GM03348 (cell line): Measurements from ENCODE around the gene ADCY5.
"Not testable (repeated sequence)": the region's sequence is repeated elsewhere in the genome, so short reads cannot be mapped to it uniquely, and the experiment has no call there.

Experiments used
- DNase-seq: peaks from one replicate; pipeline ENCODE4 v3.0.0; 2012; ENCODE audit warnings: low spot score

ADCY5 gene

DNA sequence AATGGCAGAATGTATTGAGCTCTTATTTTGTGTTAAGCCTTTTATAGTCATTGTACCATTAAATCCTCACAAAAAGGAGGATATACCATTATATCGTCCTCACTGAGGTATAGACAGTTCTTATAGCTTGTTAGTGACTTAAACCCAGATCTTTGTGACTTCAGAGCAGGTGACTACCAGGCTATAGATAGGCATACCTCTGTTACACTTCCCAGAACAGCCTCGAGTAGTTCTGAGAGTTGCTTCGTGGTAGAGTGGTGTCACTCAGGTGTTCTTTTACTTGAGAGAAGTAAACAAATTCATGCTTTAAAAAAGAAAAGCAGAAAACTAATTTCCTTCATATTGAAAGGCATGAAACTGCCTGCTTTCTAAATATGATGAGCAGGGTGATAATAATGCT lies 187.2 kb downstream of the ADCY5 start:
- no peak for DNase-seq

DNA sequence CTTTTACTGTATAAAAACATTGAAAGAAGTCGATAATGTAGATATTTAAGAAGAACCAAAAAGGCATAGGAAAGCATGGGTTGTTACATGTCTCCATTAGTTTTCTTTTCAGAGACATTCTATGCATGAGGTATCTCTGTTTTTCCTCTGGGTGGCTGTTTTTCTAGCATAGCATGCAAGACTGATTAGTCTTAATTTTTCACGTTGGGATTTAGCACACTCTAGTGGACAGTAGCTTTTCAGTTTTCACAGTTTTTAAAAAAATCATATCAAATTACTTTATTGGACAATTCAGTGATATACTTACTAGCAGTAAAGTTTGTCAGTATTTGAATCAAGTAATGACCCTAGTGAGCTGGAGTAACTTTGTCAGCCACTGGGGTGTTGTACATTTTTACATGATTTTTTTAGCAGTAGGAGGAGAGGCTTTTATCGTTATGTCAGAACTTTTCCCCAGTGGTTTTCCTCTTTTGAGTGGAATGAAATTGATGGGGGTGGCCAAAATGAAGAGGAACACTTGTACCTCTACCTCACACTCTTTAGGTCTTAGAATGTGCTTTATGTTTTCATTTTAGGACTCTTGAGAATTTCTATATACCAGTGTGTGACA lies 190.0 kb downstream of the ADCY5 start:
- DNase-seq = peak; percentile 65

DNA sequence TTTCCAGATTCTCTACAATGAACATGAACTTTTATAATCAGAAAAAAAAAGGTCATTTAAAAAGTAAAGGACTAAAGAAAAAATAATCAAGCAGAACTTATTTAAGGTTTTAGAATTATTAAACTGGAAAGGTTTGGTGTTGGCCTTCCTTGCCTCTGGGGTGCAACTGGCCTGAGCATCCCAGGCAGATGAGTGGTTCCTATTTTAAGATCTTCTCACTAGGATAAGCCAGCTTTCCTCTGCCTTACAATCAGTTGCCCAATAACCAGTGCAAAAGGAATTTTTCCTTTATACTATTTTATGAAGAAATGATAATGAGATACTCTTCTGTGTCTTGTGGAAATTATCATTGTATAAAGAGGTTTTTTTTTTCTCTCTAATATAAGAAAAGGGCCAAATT lies 190.5 kb downstream of the ADCY5 start:
- peak; percentile 35 for DNase-seq

DNA sequence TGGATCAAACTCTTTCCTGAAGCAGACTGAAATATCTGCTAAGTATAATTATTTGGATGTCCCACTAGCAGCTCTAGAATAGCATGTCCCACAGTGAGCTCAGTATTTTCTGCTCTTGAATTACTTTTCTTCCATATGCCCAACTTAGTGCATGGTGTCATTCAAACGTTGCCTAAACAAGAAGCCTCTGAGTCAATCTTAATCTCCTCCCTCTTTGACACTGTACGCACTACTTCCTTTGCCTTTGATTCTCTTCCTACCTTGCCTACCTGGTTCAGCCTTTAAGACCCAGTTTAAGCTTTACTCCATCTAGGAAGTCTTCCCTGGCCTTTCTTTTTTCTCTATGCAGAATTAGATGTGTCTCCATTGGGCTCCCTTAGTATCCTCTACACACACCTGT lies 192.6 kb downstream of the ADCY5 start:
- DNase-seq = no peak

DNA sequence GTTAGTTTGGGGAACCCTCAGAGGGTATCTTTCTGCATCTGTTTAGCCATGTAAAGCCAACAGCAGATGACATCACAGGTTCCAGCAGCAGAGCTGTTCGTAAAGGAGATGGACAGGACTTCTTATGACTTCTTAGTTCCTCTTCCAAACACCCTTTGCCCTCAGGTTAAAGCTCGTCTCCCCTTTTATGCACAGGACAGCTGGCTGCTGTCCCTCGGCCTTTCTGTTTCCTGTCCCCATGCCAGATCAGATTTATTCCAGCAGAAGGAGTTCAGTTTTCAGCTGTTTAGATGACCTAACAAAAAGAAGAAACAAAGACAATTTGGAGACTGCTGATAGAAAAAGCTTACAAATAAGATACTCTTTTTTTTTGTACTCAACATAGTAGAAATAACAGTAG lies 202.0 kb downstream of the ADCY5 start:
- no peak for DNase-seq

DNA sequence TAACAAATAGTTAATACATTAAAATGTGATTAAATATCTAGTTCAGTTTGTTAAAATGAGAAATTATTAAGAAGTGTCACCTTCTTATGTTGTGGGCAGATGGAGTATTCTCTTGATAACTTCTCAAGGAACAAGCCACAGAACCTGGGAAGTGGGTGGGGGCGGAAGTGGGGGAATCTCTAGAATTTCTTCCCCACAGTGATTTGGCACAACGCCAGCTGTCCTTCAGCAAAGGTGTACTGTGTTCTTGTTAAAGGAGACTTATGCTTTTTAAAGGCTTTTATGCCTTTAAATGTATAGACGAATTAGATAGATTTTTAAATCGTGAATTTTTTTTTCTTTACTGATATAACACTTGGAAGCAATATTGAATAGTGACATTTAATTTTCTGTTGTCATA lies 204.8 kb downstream of the ADCY5 start:
- no peak for DNase-seq

DNA sequence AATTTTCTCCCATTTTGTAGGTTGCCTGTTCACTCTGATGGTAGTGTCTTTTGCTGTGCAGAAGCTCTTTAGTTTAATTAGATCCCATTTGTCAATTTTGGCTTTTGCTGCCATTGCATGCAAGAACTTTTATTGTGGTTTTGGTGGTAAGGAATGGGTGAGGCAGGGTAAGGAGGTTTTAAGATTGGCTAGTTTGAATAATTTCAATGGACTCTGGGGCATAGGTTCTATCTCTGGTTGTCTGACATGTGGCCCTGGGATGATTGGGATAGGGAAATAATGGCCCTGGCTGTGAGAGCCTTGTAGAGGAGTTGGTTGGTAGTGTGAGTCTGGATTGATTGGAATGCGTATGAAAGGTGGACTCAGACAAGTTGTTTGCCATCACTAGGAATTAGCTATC lies 209.1 kb downstream of the ADCY5 start:
- no peak for DNase-seq

DNA sequence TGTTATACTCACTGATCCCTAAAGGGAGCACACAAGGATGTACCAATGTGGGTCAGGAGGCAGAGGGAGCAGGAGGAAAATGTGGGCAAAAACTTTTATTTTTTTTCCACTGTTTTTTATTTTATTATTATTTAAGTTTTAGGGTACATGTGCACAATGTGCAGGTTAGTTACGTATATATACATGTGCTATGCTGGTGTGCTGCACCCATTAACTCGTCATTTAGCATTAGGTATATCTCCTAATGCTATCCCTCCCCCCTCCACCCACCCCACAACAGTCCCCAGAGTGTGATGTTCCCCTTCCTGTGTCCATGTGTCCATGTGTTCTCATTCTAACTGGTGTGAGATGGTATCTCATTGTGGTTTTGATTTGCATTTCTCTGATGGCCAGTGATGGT lies 209.7 kb downstream of the ADCY5 start:
- not testable (repeated sequence) for DNase-seq

DNA sequence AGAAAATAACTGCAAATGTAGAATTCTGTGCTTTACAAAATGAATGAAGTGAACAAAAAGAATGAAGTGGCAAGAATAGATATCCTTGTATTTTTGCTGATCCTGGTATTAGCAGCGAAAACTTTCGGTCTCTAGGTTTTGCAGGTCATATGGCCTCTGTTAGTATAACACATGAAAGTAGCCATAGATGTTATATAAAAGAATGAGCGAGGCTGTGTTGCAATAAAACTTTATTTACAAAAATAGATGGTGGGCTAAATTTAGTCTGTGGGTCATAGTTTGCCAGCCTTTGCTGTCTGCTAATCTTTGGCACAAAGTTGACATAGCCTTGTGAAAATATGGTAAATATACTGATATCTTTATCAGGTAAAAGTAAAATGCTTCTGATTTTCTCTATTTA lies 212.0 kb downstream of the ADCY5 start:
- no peak for DNase-seq
